ENCODE results near the gene CALCOCO1.
"Not testable (repeated sequence)": the region's sequence is repeated elsewhere in the genome, so short reads cannot be mapped to it uniquely, and the experiment has no call there.

CALCOCO1 gene

DNA sequence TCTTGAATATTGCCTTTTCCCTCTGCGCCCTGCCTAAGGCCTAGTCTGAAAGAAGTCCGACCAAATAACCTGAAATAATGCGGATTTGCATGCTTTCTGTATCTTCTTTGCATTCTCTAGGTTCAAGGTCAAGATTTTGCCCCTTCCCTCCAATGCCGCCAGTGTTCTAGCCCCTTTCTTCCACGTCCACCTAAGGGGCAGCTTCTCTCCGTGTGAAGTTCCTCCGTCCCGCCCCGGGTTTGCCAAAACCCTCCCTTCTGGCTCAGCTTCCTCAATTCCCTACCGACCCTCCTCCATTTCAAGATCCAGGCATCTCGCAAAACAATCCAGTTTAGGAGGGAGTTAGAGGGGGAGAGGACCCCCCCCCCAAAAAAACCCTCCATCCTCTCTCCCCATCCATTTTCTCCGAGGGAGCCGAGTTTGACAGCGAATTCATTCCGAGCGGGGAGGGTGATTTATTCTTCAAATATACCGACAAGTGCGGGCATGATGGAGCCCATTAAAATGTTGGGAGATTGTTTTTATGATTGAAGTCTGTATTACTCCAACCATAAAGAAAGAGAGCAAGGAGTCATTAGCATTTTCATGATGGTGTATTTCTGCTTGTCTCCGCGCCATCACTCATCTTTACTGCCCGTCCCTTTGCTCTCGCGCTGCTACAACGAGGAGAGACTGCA is 30.5 kb downstream of the CALCOCO1 start:
- no peak for DNase-seq (ENCODE audit: low read depth)

DNA sequence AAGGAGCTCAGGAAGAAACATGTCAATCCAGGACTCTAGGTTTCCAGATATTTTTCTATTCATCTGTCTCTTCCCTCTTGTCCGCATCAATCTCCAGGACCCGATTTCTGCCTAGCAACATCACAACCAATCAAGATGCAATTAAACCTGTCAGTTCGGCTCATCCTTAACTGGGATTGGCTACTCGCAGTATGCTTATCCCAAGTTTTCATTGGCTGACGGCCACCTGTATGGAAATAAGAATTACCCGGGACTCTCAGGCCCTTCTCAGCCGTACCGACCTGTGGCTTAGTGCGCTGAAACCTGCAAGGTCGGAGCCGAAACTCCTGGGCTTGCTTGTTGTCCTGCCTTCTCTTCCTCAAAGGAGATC is 31.0 kb downstream of the CALCOCO1 start:
- DNase-seq (ENCODE audit: low read depth): no peak

DNA sequence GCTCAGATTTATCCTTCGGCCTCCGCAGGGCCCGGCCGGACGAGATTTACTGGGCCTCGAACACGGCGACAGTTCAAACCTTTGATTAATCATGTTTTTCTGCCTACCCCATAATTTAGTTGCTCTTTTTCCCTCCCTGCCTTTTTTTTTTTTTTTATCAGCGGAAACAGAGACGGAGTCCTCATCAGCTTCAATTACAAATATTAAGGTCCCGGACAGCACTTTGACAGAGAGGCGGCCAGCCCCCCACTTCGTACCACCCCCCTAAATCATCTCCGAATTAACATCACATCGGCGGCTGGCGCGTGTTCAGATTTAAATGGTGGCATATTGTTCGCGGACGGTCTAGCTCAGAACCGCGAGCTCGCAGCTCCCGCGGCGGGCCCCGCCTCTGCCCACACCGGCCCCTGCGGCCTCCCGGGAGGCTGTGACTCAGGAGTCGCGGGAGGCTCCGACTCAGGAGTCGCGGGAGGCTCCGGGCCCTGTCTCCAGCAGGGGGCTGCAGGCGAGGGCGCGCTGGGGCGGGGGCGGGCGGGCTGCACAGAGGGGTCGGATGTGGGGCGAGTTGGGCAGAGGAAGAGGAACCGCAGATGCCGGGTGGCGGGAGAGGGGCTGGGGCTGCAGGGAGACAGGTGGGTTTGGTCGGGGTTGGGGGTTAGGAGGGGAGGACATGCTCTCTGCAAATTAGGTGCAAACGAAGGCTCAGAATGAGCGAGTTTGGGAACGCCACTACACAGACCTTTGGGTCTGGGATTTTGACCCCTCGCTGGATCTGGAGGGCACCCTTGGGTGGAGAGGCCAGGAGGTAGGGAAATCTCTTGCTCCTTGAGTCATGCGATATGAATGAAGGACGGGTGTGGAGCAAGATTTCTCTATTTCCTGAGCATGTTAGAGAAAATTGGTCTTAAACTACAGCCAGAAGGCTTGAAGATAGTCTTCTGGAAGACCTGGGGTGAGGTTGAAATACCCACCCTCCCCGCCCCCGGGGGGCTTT is 31.8 kb downstream of the CALCOCO1 start:
- no peak for DNase-seq (ENCODE audit: low read depth)

DNA sequence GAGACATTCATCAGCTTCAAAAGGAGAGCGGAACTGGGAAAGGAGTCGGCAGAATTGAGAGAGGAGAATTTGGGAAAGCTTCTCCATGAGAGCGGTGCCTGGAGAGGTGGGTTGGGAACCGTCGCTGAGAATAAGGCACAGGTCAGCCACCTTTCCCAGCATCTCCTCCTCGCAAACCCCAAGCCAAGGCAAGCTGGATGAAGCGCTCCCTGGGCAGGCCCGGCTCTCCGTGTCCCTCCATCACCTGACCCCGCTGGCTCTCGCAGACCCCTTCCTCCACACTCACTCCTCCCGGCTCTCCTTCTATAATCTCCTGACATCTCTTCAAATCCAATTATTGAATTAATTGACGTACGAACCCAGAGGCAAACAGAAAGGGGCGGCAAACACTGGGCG is 32.5 kb downstream of the CALCOCO1 start:
- DNase-seq (ENCODE audit: low read depth): no peak

DNA sequence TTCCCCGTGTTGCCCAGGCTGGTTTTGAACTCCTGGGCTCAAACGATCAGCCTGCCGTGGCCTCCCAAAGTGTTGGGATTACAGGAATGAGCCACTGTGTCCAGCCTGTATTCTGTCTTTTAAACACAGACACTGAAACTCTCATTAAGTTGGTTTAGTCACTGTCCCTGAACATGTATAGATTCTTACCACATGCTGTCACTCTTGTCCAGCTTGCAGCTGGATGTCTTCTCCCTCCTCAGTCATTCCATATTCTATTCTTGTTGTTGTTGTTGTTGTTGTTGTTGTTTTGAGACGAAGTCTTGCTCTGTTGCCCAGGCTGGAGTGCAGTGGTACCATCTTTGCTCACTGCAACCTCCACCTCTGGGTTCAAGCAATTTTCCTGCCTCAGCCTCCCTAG is 39.1 kb downstream of the CALCOCO1 start:
- DNase-seq (ENCODE audit: low read depth): no peak

DNA sequence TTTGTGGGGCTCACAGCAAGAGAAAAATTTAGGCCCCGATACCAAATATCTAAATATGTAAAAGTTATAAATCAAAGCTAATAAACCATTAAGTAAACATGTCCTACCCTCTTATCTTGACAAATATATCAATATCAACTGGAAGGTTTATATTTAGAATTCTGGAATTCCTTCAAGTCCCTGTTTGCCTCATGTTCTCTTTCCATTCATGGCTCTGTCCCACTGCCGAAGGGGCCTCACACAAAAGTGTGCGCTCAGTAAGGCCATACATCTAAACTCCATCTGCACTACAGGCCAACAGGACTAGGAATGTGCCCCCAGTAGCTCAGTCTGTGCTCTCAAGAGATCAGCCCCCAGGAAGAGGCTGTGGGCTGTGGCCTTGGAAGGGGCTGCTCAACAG is 40.8 kb downstream of the CALCOCO1 start:
- DNase-seq (ENCODE audit: low read depth): no peak

DNA sequence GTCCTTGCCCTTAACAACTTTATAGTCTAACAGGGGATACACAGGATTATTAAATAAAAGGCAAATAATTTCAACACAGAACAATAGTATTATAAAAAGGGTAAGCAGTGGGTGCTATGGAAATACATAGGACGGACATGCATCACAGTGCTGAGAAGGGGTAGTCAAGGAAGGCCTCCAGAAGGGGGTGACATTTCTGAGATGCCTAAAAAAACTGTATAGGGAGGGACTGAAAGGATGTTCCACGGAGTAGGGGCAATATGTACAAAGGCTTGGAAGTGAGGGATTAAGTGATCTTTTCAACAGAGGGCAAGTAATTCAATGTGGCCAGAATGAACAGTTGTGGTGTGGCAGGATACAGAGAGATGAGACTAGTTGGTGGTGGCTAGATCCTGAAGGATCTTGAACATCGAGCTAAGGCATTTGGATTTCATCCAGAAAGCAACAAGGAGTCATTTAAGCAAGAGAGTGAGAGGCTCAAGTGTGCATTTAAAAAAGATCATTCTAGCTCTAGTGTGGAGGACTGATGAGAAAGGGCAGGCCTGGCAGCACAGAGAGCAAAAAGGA is 42.5 kb downstream of the CALCOCO1 start:
- no peak for DNase-seq (ENCODE audit: low read depth)

DNA sequence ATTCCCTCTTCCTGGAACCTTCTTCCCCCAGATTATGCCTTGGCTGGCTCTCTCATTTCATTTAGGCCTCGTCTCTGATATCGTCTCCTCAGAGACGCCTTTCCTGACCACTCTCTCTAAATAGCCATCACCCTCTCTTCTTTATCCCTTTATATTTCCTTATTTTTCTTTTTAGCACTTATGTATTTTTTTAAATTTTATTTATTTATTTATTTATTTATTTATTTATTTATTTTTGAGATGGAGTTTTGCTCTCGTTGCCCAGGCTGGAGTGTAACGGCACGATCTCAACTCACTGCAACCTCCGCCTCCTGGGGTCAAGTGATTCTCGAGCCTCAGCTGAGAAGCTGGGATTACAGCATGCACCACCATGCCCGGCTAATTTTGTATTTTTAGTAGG is 43.3 kb downstream of the CALCOCO1 start:
- DNase-seq (ENCODE audit: low read depth): no peak

DNA sequence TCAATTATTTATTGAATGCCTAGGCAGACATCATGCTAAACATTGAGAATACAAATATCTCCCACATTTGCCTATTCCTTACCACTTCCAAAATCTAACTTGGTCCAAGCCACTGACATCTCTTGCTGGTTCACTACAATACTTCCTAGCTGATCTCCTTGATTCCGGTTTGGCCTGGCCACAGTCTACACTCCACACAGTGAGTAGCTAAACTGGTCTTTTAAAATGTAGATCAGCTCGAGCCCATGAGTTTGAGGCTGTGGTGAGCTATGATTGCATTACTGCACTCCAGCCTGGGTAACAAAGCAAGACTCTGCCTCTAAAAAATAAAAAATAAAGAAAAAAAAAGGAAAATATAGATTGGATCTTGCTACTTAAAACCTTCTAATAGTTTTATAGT is 43.8 kb downstream of the CALCOCO1 start:
- no peak for DNase-seq (ENCODE audit: low read depth)

DNA sequence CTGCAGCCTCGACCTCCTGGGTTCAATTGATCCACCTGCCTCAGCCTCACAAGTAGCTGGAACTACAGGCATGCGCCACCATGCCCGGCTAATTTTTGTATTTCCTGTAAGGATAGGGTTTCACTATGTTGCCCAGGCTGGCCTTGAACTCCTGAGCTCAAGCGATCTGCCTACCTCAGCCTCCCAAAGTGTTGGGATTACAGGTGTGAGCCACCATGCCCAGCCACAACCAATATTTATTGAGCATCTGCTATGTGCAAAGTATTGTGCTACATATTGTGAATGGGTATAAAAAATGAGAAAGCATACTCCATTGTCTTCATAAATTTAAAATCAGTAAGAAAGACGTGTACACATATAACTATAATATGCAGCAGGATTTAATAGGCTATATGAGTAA is 47.2 kb downstream of the CALCOCO1 start:
- DNase-seq (ENCODE audit: low read depth): not testable (repeated sequence)

DNA sequence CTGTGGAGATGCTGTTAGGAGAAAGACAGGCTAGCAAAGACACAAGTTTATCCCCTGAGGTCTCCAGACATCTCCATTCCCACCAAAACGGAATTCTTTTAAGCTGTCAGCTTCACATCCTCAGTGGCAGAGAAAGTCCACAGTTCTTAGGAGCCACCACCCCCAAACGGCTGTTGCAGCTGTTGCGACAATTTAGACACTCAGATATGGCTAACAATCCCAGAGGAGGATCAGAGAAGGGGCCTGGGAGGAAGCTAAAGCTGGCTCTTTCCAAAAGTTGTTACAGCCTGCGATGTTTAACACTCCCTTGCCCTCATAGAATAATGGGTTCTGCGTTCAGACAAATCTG is 49.5 kb downstream of the CALCOCO1 start:
- no peak for DNase-seq (ENCODE audit: low read depth)

DNA sequence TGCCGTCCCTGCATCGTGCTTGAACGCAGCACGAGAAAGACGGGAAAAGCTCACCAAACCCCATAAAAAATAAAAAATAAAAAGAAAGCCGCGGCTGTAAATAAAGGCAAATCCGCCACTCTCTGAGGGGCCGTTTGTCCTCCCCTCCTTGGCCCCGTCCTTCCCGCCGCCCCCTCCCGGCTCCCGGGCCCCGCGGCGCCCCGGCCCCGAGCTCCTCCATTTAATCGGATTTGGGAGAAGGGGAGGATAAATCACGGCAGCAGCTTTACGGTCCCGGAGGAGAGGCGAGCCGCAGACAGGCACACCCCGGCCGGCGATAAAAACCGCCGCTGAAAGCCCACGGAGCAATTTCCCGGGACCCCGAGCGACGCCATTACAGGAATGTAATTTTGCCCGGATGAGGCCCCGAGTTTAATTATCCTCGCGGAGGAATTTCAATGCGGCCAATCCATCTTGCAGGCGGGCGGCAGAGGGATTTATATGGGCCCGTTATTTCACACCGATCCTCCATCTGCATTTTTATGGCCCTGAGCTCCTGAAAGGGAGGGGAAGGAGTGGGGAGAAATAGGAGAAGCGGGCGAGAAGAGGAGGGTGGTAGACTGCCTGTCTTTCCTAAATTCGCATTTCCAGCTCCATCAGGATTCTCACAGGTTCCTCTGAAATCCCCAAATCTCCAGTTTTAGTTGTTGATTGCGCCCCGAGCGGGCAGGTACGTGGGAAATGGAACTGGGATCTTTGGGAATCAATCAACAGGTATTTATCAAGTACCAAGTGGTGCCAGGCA is 50.0 kb downstream of the CALCOCO1 start:
- no peak for DNase-seq (ENCODE audit: low read depth)

DNA sequence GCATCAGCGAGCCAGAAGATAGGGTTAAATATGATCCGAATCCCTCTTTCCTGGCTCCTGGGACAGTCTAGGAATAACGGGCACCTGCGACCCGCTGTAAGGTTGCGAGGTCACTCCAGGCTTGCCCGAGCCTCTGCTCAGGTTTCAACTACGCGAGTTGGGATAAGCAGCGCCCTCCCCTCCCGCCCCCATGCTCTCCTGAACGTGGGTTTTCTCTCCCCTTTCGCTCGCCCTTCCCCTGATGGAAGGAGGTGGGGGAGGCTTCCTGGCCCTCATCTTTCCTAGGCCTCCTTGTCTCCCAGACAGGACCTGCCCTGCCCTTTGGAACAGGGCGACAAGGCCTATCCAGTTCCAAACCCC is 50.6 kb downstream of the CALCOCO1 start:
- DNase-seq (ENCODE audit: low read depth): no peak

DNA sequence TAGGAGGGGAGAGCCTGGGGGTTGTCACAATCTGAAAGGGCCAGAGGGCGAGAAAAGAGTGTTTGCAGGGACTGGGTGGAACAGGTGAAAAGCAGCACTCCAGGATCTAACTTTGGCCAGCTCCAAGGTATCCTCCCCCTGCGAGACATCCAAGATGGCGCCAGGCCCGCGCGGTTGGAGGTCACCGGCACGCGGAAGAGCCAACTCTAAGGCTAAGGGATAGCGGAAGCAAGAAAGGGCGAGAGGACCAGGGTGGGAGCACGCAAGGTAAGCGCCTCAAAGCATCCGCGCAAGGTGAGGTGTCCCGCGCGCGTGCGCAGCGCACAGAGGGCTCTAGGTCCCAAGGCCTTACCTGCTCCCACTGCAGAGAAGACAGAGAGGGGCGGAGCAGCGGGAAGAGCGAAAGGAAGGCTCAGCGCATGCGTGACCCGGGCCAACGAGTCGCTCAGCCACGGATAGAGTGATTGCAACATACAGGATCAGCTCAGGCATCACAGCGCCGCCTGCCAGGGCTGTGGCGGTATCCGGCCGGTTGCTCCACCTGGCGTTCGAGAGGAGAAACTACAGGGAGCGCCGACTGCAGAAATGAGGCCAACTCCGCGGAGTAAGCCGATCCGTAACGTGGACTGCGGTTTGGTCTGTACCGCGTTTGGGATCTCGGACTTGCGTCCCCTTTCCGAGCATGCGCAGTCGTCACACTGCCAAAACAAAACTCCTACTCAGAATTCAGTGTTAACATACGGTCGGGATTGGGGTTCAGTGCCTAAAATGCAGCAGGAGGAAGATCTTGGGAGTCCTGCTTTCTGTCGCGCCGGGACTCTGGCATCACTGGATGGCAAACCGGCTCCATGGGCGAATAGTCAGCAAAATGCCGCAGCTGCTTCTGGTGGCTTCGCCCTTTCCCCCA is 51.3 kb downstream of the CALCOCO1 start, which contains the start of gene ATP5MC2:
ATP5MC2 (minus strand) TSS at position 383 of the 907 bp plus-strand sequence. CDS start 3,469 bp downstream, outside the sequence.
- peak; percentile 95 for DNase-seq (ENCODE audit: low read depth)

DNA sequence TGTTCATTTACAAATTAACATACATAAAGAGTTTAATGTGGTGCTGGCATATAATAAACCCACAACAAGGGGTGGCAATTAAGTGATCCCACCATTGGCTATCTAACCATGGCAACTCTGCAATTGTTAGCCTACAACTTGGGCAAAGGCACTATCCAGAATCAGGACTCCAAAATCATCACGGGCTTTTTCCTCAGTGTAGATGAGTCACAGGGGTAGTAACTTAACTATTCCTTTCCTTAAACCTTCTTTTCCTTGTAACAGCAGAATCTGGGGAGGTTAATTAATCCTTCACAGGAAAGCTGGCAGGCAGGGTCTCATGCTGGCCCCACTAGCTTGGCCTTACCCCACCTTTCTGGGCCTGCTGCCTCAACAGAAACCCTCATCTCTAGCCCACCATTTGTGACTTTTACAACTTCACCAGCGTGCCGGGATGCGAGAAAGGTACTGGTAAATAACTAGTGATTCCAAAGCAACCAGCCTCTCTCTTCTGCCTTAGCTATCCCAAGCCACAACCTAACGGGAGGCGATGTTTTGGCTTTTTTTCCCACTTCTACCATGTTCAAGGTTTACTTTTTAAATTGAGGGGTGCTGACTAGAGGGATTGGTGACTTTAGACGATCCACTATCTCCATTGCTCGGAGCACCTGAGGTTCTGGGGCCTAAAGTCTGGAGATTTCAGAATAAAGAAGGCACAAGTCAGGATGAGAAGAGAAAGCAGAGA is 52.1 kb downstream of the CALCOCO1 start:
- no peak for DNase-seq (ENCODE audit: low read depth)

DNA sequence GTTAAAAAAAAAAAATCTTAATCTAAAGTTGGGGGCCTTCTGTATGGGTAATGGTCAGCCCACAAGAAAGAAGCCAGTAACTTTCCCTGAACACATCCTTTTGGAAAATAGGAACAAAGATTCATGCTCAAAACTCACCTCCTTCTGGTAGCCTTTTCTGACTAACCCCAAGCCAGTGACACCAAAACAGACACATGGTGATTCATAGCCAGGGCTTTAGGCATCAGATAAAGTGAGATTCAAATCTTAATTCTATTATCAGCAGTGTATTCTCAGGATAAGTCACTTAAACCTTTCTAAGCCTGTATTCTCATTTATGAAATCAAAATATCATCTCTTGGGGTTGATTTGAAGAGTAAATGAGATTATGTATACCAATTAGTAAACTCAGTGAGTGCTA is 56.3 kb downstream of the CALCOCO1 start:
- DNase-seq (ENCODE audit: low read depth): no peak

DNA sequence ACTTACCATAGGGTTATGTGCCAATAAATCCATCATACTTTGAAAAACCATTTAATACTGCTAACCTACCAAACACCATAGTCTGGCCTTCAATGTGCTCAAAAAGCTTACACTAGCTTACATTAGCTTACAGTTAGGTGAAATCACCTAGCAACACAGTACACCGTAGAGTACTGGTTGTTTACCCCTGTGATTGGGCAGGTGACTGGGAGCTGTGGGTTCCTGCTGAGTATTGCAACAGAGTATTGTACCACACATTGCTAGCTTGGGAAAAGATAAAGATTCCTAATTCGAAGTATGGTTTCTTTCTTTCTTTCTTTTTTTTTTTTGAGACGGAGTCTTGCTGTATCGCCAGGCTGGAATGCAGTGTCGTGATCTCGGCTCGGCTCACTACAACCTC is 56.9 kb downstream of the CALCOCO1 start:
- DNase-seq (ENCODE audit: low read depth): no peak

DNA sequence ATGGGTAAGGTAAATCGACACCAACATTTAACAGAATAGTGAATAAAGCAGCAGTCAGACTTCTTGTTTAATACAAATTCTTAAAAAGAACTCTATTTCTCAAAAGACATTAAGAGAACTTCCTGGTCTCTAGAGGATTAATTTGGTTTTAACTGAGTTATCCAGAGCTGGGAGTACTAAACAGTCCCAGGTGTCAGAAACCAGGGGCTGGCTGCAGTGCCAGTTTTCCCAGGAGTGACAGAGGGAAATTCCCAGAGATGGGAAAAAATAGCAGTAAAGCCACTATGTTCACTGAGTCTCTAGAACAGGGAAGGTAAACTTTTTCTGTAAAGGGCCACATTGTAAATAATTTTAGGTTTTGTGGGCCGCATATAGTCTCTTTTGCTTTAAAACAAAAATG is 60.2 kb downstream of the CALCOCO1 start:
- DNase-seq (ENCODE audit: low read depth): no peak

DNA sequence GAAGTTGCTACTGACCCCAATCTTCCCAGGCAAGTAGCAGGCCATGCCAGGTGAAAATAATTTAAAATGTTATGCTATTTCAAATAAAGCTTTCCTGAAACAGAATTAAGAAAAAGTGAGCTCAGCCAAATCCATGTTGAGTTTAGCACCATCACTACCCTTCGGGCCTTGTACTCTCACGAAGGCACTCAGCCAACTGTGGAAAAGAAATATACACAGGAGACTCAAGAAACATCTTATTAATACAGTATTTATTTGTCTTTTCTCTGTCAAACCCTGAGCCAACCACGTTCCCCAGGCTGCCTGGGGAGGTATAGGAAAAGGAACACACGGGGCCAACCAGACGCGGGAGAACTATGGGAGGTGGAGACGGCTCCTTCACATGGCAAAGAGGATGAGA is 62.3 kb downstream of the CALCOCO1 start:
- no peak for DNase-seq (ENCODE audit: low read depth)

DNA sequence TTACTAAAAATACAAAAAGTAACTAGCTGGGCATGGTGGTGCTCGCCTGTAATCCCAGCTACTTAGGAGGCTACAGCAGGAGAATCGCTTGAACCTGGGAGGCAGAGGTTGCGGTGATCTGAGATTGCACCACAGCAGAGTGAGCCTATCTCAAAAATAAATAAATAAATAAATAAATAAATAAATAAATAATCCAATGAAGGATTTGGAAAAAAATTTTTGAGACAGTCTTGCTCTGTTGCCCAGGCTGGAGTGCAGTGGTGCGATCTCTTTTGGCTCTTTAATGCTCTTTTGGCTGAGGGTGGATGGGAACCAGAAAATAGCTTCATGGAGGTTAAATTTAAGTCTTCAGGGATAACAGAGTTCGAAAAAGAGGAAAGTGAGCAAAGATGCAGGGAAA is 63.1 kb downstream of the CALCOCO1 start:
- no peak for DNase-seq (ENCODE audit: low read depth)

DNA sequence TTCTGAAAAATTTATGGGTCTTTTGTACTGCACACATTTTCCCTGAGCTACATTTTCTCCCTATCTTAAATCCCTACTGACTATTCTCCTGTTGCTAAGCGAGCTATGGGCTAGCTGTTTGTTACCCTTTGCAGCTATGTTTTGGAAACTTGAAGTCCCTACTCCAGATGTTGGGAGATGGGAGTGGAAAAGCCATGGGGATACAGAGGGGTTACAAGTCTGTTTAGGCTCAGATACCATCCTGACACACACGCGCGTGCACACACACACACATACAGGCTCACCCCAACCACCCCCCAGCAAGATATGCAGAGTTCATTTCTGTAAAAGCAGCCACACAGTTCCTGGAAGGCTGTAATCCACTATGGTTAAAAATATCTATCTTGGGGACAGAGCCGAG is 67.2 kb downstream of the CALCOCO1 start:
- no peak for DNase-seq (ENCODE audit: low read depth)
